Measurements from ENCODE around the gene XRRA1. TPM values are rescaled to one million over a fixed set of nuclear protein-coding genes. Genes with fewer than 3 reads are reported as not detected.

Gene XRRA1
- total and polyA plus RNA-seq, 2 of the 13 experiments (the other 11 are each of a cell fraction or from before 2014, with no cell fraction given) = 7.6 to 10.5 TPM

DNA sequence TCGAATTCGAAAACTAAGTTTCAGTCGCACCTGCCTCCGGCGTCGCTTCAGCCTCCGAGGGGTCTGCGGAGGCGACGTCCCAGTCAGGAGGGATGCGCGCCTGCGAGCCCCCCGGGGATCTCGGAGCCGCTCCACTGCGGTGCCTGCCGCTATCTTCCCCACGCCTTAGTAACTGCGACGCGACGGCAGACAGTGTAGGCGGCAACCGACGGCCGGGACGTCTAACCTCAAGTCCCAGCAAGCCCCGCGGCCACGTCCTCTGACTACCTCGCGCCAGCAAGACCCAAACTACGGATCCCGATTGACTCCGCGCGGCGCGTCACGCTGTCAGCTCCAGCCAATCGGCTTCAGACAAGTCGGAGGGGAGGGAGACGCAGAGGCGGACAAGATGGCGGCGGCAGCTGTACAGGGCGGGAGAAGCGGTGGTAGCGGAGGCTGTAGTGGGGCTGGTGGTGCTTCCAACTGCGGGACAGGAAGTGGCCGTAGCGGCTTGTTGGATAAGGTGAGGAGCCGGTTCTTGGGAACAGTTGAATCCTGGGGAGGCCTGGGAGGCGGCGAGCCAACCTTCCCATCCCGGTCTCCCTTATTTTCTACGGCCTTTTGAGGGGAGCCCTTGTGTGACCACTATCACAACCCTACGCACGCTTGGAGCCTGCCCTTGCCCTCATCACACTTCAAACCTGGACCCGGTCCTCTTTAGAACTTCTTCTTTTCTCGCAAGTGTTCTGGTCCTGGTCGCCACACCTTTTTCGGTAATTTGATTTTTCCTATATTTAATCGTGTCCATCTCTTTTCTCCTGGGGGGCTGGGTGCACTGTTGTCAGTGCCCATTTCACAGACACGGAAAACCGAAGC lies at the start of gene XRRA1, which contains the start of gene SPCS2 (continued):
- TF ChIP-seq, protein P1, sequence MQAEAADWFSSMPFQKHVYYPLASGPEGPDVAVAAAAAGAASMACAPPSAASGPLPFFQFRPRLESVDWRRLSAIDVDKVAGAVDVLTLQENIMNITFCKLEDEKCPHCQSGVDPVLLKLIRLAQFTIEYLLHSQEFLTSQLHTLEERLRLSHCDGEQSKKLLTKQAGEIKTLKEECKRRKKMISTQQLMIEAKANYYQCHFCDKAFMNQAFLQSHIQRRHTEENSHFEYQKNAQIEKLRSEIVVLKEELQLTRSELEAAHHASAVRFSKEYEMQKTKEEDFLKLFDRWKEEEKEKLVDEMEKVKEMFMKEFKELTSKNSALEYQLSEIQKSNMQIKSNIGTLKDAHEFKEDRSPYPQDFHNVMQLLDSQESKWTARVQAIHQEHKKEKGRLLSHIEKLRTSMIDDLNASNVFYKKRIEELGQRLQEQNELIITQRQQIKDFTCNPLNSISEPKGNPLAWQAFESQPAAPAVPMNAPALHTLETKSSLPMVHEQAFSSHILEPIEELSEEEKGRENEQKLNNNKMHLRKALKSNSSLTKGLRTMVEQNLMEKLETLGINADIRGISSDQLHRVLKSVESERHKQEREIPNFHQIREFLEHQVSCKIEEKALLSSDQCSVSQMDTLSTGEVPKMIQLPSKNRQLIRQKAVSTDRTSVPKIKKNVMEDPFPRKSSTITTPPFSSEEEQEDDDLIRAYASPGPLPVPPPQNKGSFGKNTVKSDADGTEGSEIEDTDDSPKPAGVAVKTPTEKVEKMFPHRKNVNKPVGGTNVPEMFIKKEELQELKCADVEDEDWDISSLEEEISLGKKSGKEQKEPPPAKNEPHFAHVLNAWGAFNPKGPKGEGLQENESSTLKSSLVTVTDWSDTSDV (CRISPR knock-in tag; IDR thresholded peaks at IDR 0.05) = 0 out of 2 replicates have a peak, but pooled peaks have one; percentile 29
- TF ChIP-seq ZMYM2 (CRISPR knock-in tag; IDR thresholded peaks at IDR 0.05) (peak; percentile 99), ZKSCAN8 (CRISPR knock-in tag; IDR thresholded peaks at IDR 0.05; ENCODE audit: borderline replicate concordance) (no peak; the same call in 1 of the 2 replicates), KLF12 (CRISPR knock-in tag; IDR thresholded peaks at IDR 0.05; ENCODE audit: borderline replicate concordance) (peak; percentile 46; the same call in 1 of the 2 replicates), ZNF75D (CRISPR knock-in tag; IDR thresholded peaks at IDR 0.05; ENCODE audit: borderline replicate concordance) (no peak), CREB1 (IDR thresholded peaks at IDR 0.05) (peak; percentile 91), CREB1 (CRISPR knock-in tag; IDR thresholded peaks at IDR 0.05) (peak; percentile 95), SP140L (CRISPR knock-in tag; IDR thresholded peaks at IDR 0.05; ENCODE audit: borderline replicate concordance) (no peak), ZNF552 (CRISPR knock-in tag; IDR thresholded peaks at IDR 0.05; ENCODE audit: borderline replicate concordance) (no peak), SAP130 (CRISPR knock-in tag; IDR thresholded peaks at IDR 0.05; ENCODE audit: low read depth) (peak; percentile 99), MBNL3 (CRISPR knock-in tag; conservative IDR thresholded peaks at IDR 0.05) (no peak), TBL1XR1 (IDR thresholded peaks at IDR 0.05; ENCODE audit: borderline replicate concordance, low read length, partially characterized antibody) (peak; percentile 57), IRF2 (CRISPR knock-in tag; IDR thresholded peaks at IDR 0.05) (peak; percentile 88), YEATS2 (CRISPR knock-in tag; IDR thresholded peaks at IDR 0.05; ENCODE audit: borderline replicate concordance) (peak; percentile 91; the same call in 1 of the 2 replicates), ZNF256 (CRISPR knock-in tag; conservative IDR thresholded peaks at IDR 0.05) (0 out of 2 replicates have a peak, but pooled peaks have one; percentile 60), ZNF326 (CRISPR knock-in tag; IDR thresholded peaks at IDR 0.05; ENCODE audit: borderline replicate concordance) (no peak), JUNB (CRISPR knock-in tag; IDR thresholded peaks at IDR 0.05; ENCODE audit: borderline replicate concordance) (no peak; the same call in 1 of the 2 replicates), MAFF (IDR thresholded peaks at IDR 0.05; ENCODE audit: low read depth, low read length) (no peak), MXD4 (CRISPR knock-in tag; IDR thresholded peaks at IDR 0.05) (peak; percentile 93), ZSCAN22 (CRISPR knock-in tag; IDR thresholded peaks at IDR 0.05) (peak; percentile 82; the same call in 1 of the 2 replicates), SP2 (CRISPR knock-in tag; IDR thresholded peaks at IDR 0.05) (peak; percentile 71), CHCHD3 (CRISPR knock-in tag; IDR thresholded peaks at IDR 0.05) (peak; percentile 48; the same call in 1 of the 2 replicates), ZNF775 (CRISPR knock-in tag; IDR thresholded peaks at IDR 0.05; ENCODE audit: borderline replicate concordance) (no peak), NFKBIZ (CRISPR knock-in tag; IDR thresholded peaks at IDR 0.05) (0 out of 2 replicates have a peak, but pooled peaks have one; percentile 27)
- TF ChIP-seq, protein P2, sequence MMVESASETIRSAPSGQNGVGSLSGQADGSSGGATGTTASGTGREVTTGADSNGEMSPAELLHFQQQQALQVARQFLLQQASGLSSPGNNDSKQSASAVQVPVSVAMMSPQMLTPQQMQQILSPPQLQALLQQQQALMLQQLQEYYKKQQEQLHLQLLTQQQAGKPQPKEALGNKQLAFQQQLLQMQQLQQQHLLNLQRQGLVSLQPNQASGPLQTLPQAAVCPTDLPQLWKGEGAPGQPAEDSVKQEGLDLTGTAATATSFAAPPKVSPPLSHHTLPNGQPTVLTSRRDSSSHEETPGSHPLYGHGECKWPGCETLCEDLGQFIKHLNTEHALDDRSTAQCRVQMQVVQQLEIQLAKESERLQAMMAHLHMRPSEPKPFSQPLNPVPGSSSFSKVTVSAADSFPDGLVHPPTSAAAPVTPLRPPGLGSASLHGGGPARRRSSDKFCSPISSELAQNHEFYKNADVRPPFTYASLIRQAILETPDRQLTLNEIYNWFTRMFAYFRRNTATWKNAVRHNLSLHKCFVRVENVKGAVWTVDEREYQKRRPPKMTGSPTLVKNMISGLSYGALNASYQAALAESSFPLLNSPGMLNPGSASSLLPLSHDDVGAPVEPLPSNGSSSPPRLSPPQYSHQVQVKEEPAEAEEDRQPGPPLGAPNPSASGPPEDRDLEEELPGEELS (CRISPR knock-in tag; IDR thresholded peaks at IDR 0.05) = peak; percentile 52
- TF ChIP-seq, protein P3, sequence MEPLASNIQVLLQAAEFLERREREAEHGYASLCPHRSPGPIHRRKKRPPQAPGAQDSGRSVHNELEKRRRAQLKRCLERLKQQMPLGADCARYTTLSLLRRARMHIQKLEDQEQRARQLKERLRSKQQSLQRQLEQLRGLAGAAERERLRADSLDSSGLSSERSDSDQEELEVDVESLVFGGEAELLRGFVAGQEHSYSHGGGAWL (CRISPR knock-in tag; IDR thresholded peaks at IDR 0.05) = peak; percentile 79; the same call in 1 of the 2 replicates
